Measurements from ENCODE around the gene UPB1.

UPB1 gene

GRCh38 chr22:24494528-24495364, at the start of gene UPB1:
TSS of gene UPB1 (plus strand) at chr22:24495332. CDS start at chr22:24495404, 72 bp downstream.
- no peak for DNase-seq

GRCh38 chr22:24445481-24446259, 49.5 kb upstream of the UPB1 start:
- no peak for DNase-seq

GRCh38 chr22:24446260-24446611, 48.9 kb upstream of the UPB1 start:
- no peak for DNase-seq

- DNase-seq: no peak
Observed at GRCh38 chr22:24450610-24451009, 44.5 kb upstream of the UPB1 start.

GRCh38 chr22:24451162-24451561, 44.0 kb upstream of the UPB1 start:
- DNase-seq: no peak

- no peak for DNase-seq
Observed at GRCh38 chr22:24453853-24454252, 41.3 kb upstream of the UPB1 start.

GRCh38 chr22:24455039-24455438, 40.1 kb upstream of the UPB1 start:
- DNase-seq: no peak

- no peak for DNase-seq
Observed at GRCh38 chr22:24455751-24456426, 39.2 kb upstream of the UPB1 start.

GRCh38 chr22:24457894-24458420, 37.2 kb upstream of the UPB1 start:
- DNase-seq: no peak

GRCh38 chr22:24459911-24460310, 35.2 kb upstream of the UPB1 start:
- DNase-seq: no peak

GRCh38 chr22:24460418-24461089, 34.6 kb upstream of the UPB1 start:
- DNase-seq: no peak

GRCh38 chr22:24463071-24463760, 31.9 kb upstream of the UPB1 start:
- no peak for DNase-seq

- no peak for DNase-seq
Observed at GRCh38 chr22:24465566-24465965, 29.6 kb upstream of the UPB1 start.

- no peak for DNase-seq
Observed at GRCh38 chr22:24465975-24466374, 29.2 kb upstream of the UPB1 start.

GRCh38 chr22:24466716-24467328, 28.3 kb upstream of the UPB1 start:
- no peak for DNase-seq

- DNase-seq: no peak
Observed at GRCh38 chr22:24467340-24467739, 27.8 kb upstream of the UPB1 start.

GRCh38 chr22:24471570-24471969, 23.6 kb upstream of the UPB1 start:
- no peak for DNase-seq

- no peak for DNase-seq
Observed at GRCh38 chr22:24473284-24473683, 21.8 kb upstream of the UPB1 start.

GRCh38 chr22:24474221-24474620, 20.9 kb upstream of the UPB1 start:
- DNase-seq: no peak

- DNase-seq: no peak
Observed at GRCh38 chr22:24474649-24475255, 20.4 kb upstream of the UPB1 start.

GRCh38 chr22:24481641-24482040, 13.5 kb upstream of the UPB1 start:
- DNase-seq: no peak

All from CD4-positive, alpha-beta T cell treated with Interferon alpha-2 for 1 hour (primary cell).